CD4-positive, alpha-beta memory T cell (primary cell): ENCODE measurements around the gene ASB3. TPM values are rescaled to one million over a fixed set of nuclear protein-coding genes. Genes with fewer than 3 reads are reported as not detected.
A peak's percentile ranks its signal among the peaks of the same experiment; 100 is the strongest.
"Not testable (repeated sequence)": the region's sequence is repeated elsewhere in the genome, so short reads cannot be mapped to it uniquely, and the experiment has no call there.

ENCODE experiments used
- CTCF ChIA-PET: fragments of 350-600 bp; sonication (Branson Sonifier 250); formaldehyde crosslinking; loops from one replicate; lab custom pipeline; 2021; ENCODE audit warnings: inconsistent platforms; ENCODE audit not compliant: partially characterized antibody; lab: Charles Lee
- POLR2A ChIA-PET: fragments of 350-600 bp; sonication (Branson Sonifier 250); formaldehyde crosslinking; loops from one replicate; lab custom pipeline; 2021; ENCODE audit not compliant: partially characterized antibody; lab: Charles Lee
- DNase-seq, 5 donors: peaks; one replicate each; pipeline versions ENCODE4 v3.0.0 to v3.0.0-alpha.2; 2020 to 2022; ENCODE audit warnings: mixed read lengths in 1 of 5
- H3K27ac ChIP-seq: one replicate; pipeline ENCODE4 v1.7.0; 2013; ENCODE audit warnings: low read depth, low read length
- H3K27me3 ChIP-seq: 2 replicates; pipeline ENCODE4 v1.7.0; 2013; ENCODE audit warnings: mild to moderate bottlenecking, low read length, moderate library complexity; ENCODE audit not compliant: insufficient read depth
- H3K36me3 ChIP-seq: 2 replicates; pipeline ENCODE4 v1.7.0; 2013; ENCODE audit warnings: mild to moderate bottlenecking, low read length, moderate library complexity; ENCODE audit not compliant: insufficient read depth
- H3K4me1 ChIP-seq: 2 replicates; pipeline ENCODE4 v1.7.0; 2013; ENCODE audit warnings: mild to moderate bottlenecking, low read length, moderate library complexity; ENCODE audit not compliant: insufficient read depth
- H3K4me3 ChIP-seq, 2 donors: one replicate each; pipeline ENCODE4 v1.7.0; 2013; ENCODE audit warnings: low read length in 2 of 2, mild to moderate bottlenecking in 1 of 2
- H3K9me3 ChIP-seq, 2 donors: one replicate each; pipeline ENCODE4 v1.7.0; 2013; ENCODE audit warnings: low read length in 2 of 2, control low read depth in 1 of 2; ENCODE audit not compliant: control insufficient read depth in 1 of 2
- H3K27ac Mint-ChIP-seq, 7 donors: one replicate each; pipeline ENCODE4 v1.8.0; 2020 to 2021; ENCODE audit warnings: mixed read lengths in 7 of 7, mild to moderate bottlenecking in 6 of 7, inconsistent platforms in 3 of 7, moderate library complexity in 3 of 7
- H3K27me3 Mint-ChIP-seq, 2 donors: one replicate each; pipeline ENCODE4 v1.8.0; 2020 to 2021; ENCODE audit warnings: mixed read lengths in 2 of 2
- H3K36me3 Mint-ChIP-seq, 2 donors: one replicate each; pipeline ENCODE4 v1.8.0; 2020 to 2021; ENCODE audit warnings: mixed read lengths in 2 of 2, inconsistent platforms in 1 of 2, mild to moderate bottlenecking in 1 of 2
- H3K4me1 Mint-ChIP-seq, 4 donors: one replicate each; pipeline ENCODE4 v1.8.0; 2020 to 2021; ENCODE audit warnings: mixed read lengths in 4 of 4, mild to moderate bottlenecking in 1 of 4
- H3K4me3 Mint-ChIP-seq, 8 donors: one replicate each; pipeline ENCODE4 v1.8.0; 2020 to 2021; ENCODE audit warnings: mixed read lengths in 8 of 8, mild to moderate bottlenecking in 7 of 8, moderate library complexity in 6 of 8, inconsistent platforms in 3 of 8
- H3K9me3 Mint-ChIP-seq, 8 donors: one replicate each; pipeline ENCODE4 v1.8.0; 2020 to 2021; ENCODE audit warnings: mixed read lengths in 8 of 8, mild to moderate bottlenecking in 5 of 8, inconsistent platforms in 3 of 8, moderate library complexity in 1 of 8
- intact Hi-C: fragments of 100-400 bp; cut with micrococcal nuclease; formaldehyde crosslinking; loops from one replicate; pipeline ENCODE4 v1.15.1; 2023
- polyA plus RNA-seq, 2 donors: library from polyadenylated mRNA; unstranded; fragments of 300-500 nt; fragmentation: Illumina TruSeq; gene quantifications; one replicate each; pipeline ENCODE4 v1.2.3, GENCODE V29; 2021
- total RNA-seq, 2 experiments: library from RNA; stranded (reverse); gene quantifications; one replicate each; pipeline ENCODE4 v1.2.3, GENCODE V29; 2021

Gene ASB3
- total and polyA plus RNA-seq, 4 experiments from 2014 or later = 18.1 to 43.5 (median 34.6) TPM

GRCh38 chr2:53724536-53724935 lies 62.2 kb downstream of the ASB3 start:
- intact Hi-C loops = no loop called here
- ChIA-PET POLR2A (no interaction called here), CTCF (no interaction called here)
- peaks cover 0 to 6% (median 0%) of the 10 kb centered on the region in 8 donors for H3K9me3 Mint-ChIP-seq
- H3K36me3 Mint-ChIP-seq = peaks cover 52 to 60% of the 10 kb centered on the region in 2 donors
- no peak overlapping the region for H3K4me3 Mint-ChIP-seq
- peak overlapping the region in 1 of 7 donors; percentile 7 for H3K27ac Mint-ChIP-seq
- no peaks in the 10 kb centered on the region for H3K27me3 Mint-ChIP-seq
- Histone ChIP-seq H3K27me3 (no peaks in the 10 kb centered on the region), H3K36me3 (no peaks in the 10 kb centered on the region), H3K9me3 (no peaks in the 10 kb centered on the region), H3K4me1 (no peaks in the 10 kb centered on the region), H3K4me3 (no peak overlapping the region), H3K27ac (no peak overlapping the region)
- peak in 1 of 5 donors; percentile 9 for DNase-seq
- peaks cover 11 to 30% (median 23%) of the 10 kb centered on the region in 4 donors for H3K4me1 Mint-ChIP-seq

- H3K27me3 ChIP-seq, CTCF ChIA-PET, H3K27ac Mint-ChIP-seq, H3K4me3 Mint-ChIP-seq, H3K9me3 ChIP-seq, POLR2A ChIA-PET, H3K4me3 ChIP-seq, H3K36me3 ChIP-seq, H3K4me1 ChIP-seq, intact Hi-C loops, H3K27me3 Mint-ChIP-seq, DNase-seq, H3K9me3 Mint-ChIP-seq, H3K27ac ChIP-seq: not testable (repeated sequence)
- peaks cover 49 to 61% of the 10 kb centered on the region in 2 donors for H3K36me3 Mint-ChIP-seq
- peaks cover 16 to 33% (median 28%) of the 10 kb centered on the region in 4 donors for H3K4me1 Mint-ChIP-seq
These were observed 65.8 kb downstream of the ASB3 start for GRCh38 chr2:53720944-53721343.

GRCh38 chr2:53715568-53715967 lies 71.2 kb downstream of the ASB3 start:
- no peaks in the 10 kb centered on the region for H3K4me1 ChIP-seq
- H3K4me3 ChIP-seq = no peak overlapping the region
- Mint-ChIP-seq H3K27ac (no peak overlapping the region), H3K4me3 (no peak overlapping the region), H3K4me1 (peaks cover 5 to 8% (median 6%) of the 10 kb centered on the region in 4 donors), H3K27me3 (no peaks in the 10 kb centered on the region), H3K36me3 (peaks cover 48 to 54% of the 10 kb centered on the region in 2 donors), H3K9me3 (peaks cover 0 to 6% (median 0%) of the 10 kb centered on the region in 8 donors)
- H3K9me3 ChIP-seq = no peaks in the 10 kb centered on the region
- CTCF ChIA-PET = interaction anchor here (1.6 kb wide), 1 partner anchor 30 kb away, joined by 3 read pairs; no protein-coding TSS in a partner anchor
- intact Hi-C loops = no loop called here
- POLR2A ChIA-PET = no interaction called here
- DNase-seq = no peak
- H3K27me3 ChIP-seq = no peaks in the 10 kb centered on the region
- H3K27ac ChIP-seq = no peak overlapping the region
- H3K36me3 ChIP-seq = peaks cover 17% of the 10 kb centered on the region

- Mint-ChIP-seq H3K27me3 (no peaks in the 10 kb centered on the region), H3K27ac (no peak overlapping the region), H3K4me3 (no peak overlapping the region), H3K4me1 (peaks cover 0 to 3% (median 0%) of the 10 kb centered on the region in 4 donors), H3K36me3 (peaks cover 68 to 72% of the 10 kb centered on the region in 2 donors), H3K9me3 (peaks cover 2 to 21% (median 14%) of the 10 kb centered on the region in 8 donors)
- Histone ChIP-seq H3K27me3 (no peaks in the 10 kb centered on the region), H3K27ac (no peak overlapping the region), H3K36me3 (peaks cover 24% of the 10 kb centered on the region), H3K4me3 (no peak overlapping the region), H3K4me1 (no peaks in the 10 kb centered on the region), H3K9me3 (no peaks in the 10 kb centered on the region)
- DNase-seq = no peak
- ChIA-PET POLR2A (no interaction called here), CTCF (no interaction called here)
- intact Hi-C loops = no loop called here
These were observed 75.4 kb downstream of the ASB3 start for GRCh38 chr2:53711271-53711780.

GRCh38 chr2:53708988-53709387 lies 77.8 kb downstream of the ASB3 start:
- no peak overlapping the region for H3K27ac ChIP-seq
- H3K4me3 ChIP-seq = no peak overlapping the region
- Mint-ChIP-seq H3K4me3 (peak overlapping the region in 1 of 8 donors; percentile 17), H3K4me1 (peaks cover 0 to 3% (median 0%) of the 10 kb centered on the region in 4 donors), H3K36me3 (peaks cover 62 to 73% of the 10 kb centered on the region in 2 donors), H3K27ac (no peak overlapping the region), H3K9me3 (peaks cover 2 to 21% (median 14%) of the 10 kb centered on the region in 8 donors), H3K27me3 (no peaks in the 10 kb centered on the region)
- DNase-seq = no peak
- H3K4me1 ChIP-seq = no peaks in the 10 kb centered on the region
- intact Hi-C loops = no loop called here
- POLR2A ChIA-PET = no interaction called here
- CTCF ChIA-PET = no interaction called here
- H3K9me3 ChIP-seq = no peaks in the 10 kb centered on the region
- no peaks in the 10 kb centered on the region for H3K27me3 ChIP-seq
- peaks cover 20% of the 10 kb centered on the region for H3K36me3 ChIP-seq

- Mint-ChIP-seq H3K4me3 (no peak overlapping the region), H3K9me3 (no peaks in the 10 kb centered on the region), H3K27me3 (no peaks in the 10 kb centered on the region), H3K27ac (no peak overlapping the region), H3K36me3 (peaks cover 39 to 63% of the 10 kb centered on the region in 2 donors), H3K4me1 (peaks cover 0 to 6% (median 2%) of the 10 kb centered on the region in 4 donors)
- H3K27ac ChIP-seq = no peak overlapping the region
- CTCF ChIA-PET = no interaction called here
- H3K27me3 ChIP-seq = no peaks in the 10 kb centered on the region
- POLR2A ChIA-PET = no interaction called here
- H3K4me1 ChIP-seq = no peaks in the 10 kb centered on the region
- H3K36me3 ChIP-seq = peaks cover 6% of the 10 kb centered on the region
- H3K4me3 ChIP-seq = no peak overlapping the region
- intact Hi-C loops = no loop called here
- H3K9me3 ChIP-seq = no peaks in the 10 kb centered on the region
- DNase-seq = no peak
These were observed 85.5 kb downstream of the ASB3 start for GRCh38 chr2:53701221-53701620.

GRCh38 chr2:53697686-53698085 lies 89.1 kb downstream of the ASB3 start:
- H3K27ac Mint-ChIP-seq = no peak overlapping the region
- DNase-seq = no peak
- intact Hi-C loops = no loop called here
- H3K36me3 Mint-ChIP-seq = peaks cover 47 to 58% of the 10 kb centered on the region in 2 donors
- Histone ChIP-seq H3K36me3 (peaks cover 6% of the 10 kb centered on the region), H3K4me3 (no peak overlapping the region), H3K27ac (no peak overlapping the region), H3K27me3 (no peaks in the 10 kb centered on the region), H3K4me1 (no peaks in the 10 kb centered on the region), H3K9me3 (no peaks in the 10 kb centered on the region)
- ChIA-PET POLR2A (no interaction called here), CTCF (no interaction called here)
- peaks cover 0 to 3% (median 2%) of the 10 kb centered on the region in 4 donors for H3K4me1 Mint-ChIP-seq
- no peak overlapping the region for H3K4me3 Mint-ChIP-seq
- H3K27me3 Mint-ChIP-seq = no peaks in the 10 kb centered on the region
- H3K9me3 Mint-ChIP-seq = no peaks in the 10 kb centered on the region
